Naive thymus-derived CD8-positive, alpha-beta T cell (primary cell): ENCODE data around the gene CCDC178. TPM values are rescaled to one million over a fixed set of nuclear protein-coding genes. Genes with fewer than 3 reads are reported as not detected.

Source experiments
- ATAC-seq, 2 donors: fragments of 150-1000 bp; cut with Tn5 transposase in 1 of 2; sonication (Bioruptor Pico), chemical (Tn5 transposase) in 1 of 2; 1 replicate in 1 of 2; 2 replicates in 1 of 2; pipeline ENCODE4 v1.10.0; 2021; ENCODE audit warnings: mild to moderate bottlenecking in 2 of 2, moderate library complexity in 2 of 2
- POLR2A ChIA-PET: fragments of 350-600 bp; sonication (Branson Sonifier 250); formaldehyde crosslinking; loops from one replicate; lab custom pipeline; 2021; ENCODE audit warnings: antibody characterized with exemption; lab: Charles Lee
- DNase-seq, 10 donors: peaks; one replicate each; pipeline versions ENCODE4 v3.0.0 to v3.0.0-alpha.2; 2020 to 2022
- H3K27ac Mint-ChIP-seq, 10 donors: one replicate each; pipeline ENCODE4 v1.8.0; 2020 to 2022; ENCODE audit warnings: mild to moderate bottlenecking in 10 of 10, mixed read lengths in 10 of 10, moderate library complexity in 4 of 10, inconsistent platforms in 1 of 10
- H3K27me3 Mint-ChIP-seq, 5 donors: one replicate each; pipeline ENCODE4 v1.8.0; 2021 to 2022; ENCODE audit warnings: mixed read lengths in 5 of 5
- H3K36me3 Mint-ChIP-seq, 3 donors: one replicate each; pipeline ENCODE4 v1.8.0; 2020 to 2022; ENCODE audit warnings: mixed read lengths in 3 of 3, mild to moderate bottlenecking in 2 of 3, inconsistent platforms in 1 of 3
- H3K4me1 Mint-ChIP-seq, 4 donors: one replicate each; pipeline ENCODE4 v1.8.0; 2021 to 2022; ENCODE audit warnings: mixed read lengths in 4 of 4
- H3K4me3 Mint-ChIP-seq, 10 donors: one replicate each; pipeline ENCODE4 v1.8.0; 2020 to 2022; ENCODE audit warnings: mild to moderate bottlenecking in 10 of 10, mixed read lengths in 10 of 10, moderate library complexity in 6 of 10, inconsistent platforms in 1 of 10
- H3K9me3 Mint-ChIP-seq, 9 donors: one replicate each; pipeline ENCODE4 v1.8.0; 2020 to 2022; ENCODE audit warnings: mixed read lengths in 9 of 9, mild to moderate bottlenecking in 3 of 9, inconsistent platforms in 1 of 9, moderate library complexity in 1 of 9
- polyA plus RNA-seq, 3 donors: library from polyadenylated mRNA; unstranded; fragments of 300-500 nt; fragmentation: Illumina TruSeq; gene quantifications; one replicate each; pipeline ENCODE4 v1.2.3, GENCODE V29; 2021
- total RNA-seq, 8 experiments: library from RNA in 2 of 8; stranded (reverse) in 2 of 8; gene quantifications; one replicate each; pipeline ENCODE4 v1.2.3 and lab custom pipeline; 2021 to 2026

Gene CCDC178
- total and polyA plus RNA-seq, 5 experiments from 2014 or later, result not detected

- Mint-ChIP-seq H3K4me1 (no peaks in the 10 kb centered on the region), H3K9me3 (peaks cover 0 to 4% (median 0%) of the 10 kb centered on the region in 9 donors), H3K36me3 (no peaks in the 10 kb centered on the region)
These were observed 350.1 kb downstream of the CCDC178 start for GRCh38 chr18:33090461-33090860.

GRCh38 chr18:33076601-33077000, 363.9 kb downstream of the CCDC178 start:
- Mint-ChIP-seq H3K27ac (no peak overlapping the region), H3K9me3 (peaks cover 0 to 20% (median 9%) of the 10 kb centered on the region in 9 donors), H3K36me3 (no peaks in the 10 kb centered on the region), H3K27me3 (no peaks in the 10 kb centered on the region), H3K4me1 (no peaks in the 10 kb centered on the region), H3K4me3 (no peak overlapping the region)
- ATAC-seq (no peak), DNase-seq (no peak)
- POLR2A ChIA-PET, result no interaction called here

More at GRCh38 chr18:33090461-33090860, 350.1 kb downstream of the CCDC178 start:
- Mint-ChIP-seq H3K4me3 (no peak overlapping the region), H3K27ac (no peak overlapping the region), H3K27me3 (no peaks in the 10 kb centered on the region)
- ATAC-seq (no peak), DNase-seq (no peak)
- POLR2A ChIA-PET, result no interaction called here

GRCh38 chr18:33074125-33074524, 366.4 kb downstream of the CCDC178 start:
- ATAC-seq (no peak), DNase-seq (no peak)
- Mint-ChIP-seq H3K27me3 (no peaks in the 10 kb centered on the region), H3K4me1 (no peaks in the 10 kb centered on the region), H3K4me3 (no peak overlapping the region), H3K27ac (no peak overlapping the region), H3K36me3 (no peaks in the 10 kb centered on the region), H3K9me3 (peaks cover 0 to 20% (median 6%) of the 10 kb centered on the region in 9 donors)
- POLR2A ChIA-PET, result no interaction called here

- DNase-seq (no peak), ATAC-seq (no peak)
- Mint-ChIP-seq H3K4me3 (no peak overlapping the region), H3K27me3 (no peaks in the 10 kb centered on the region), H3K4me1 (no peaks in the 10 kb centered on the region), H3K36me3 (peaks cover 0 to 4% (median 0%) of the 10 kb centered on the region in 3 donors), H3K27ac (no peak overlapping the region), H3K9me3 (peaks cover 0 to 41% (median 12%) of the 10 kb centered on the region in 9 donors)
- POLR2A ChIA-PET, result no interaction called here
These were observed 377.6 kb downstream of the CCDC178 start for GRCh38 chr18:33062834-33063364.

- Mint-ChIP-seq H3K4me3 (no peak overlapping the region), H3K36me3 (no peaks in the 10 kb centered on the region), H3K27ac (no peak overlapping the region), H3K27me3 (no peaks in the 10 kb centered on the region), H3K4me1 (no peaks in the 10 kb centered on the region), H3K9me3 (peaks cover 0 to 19% (median under 1%) of the 10 kb centered on the region in 9 donors)
- POLR2A ChIA-PET, result no interaction called here
- no peak for ATAC-seq
- DNase-seq, result no peak
These were observed 387.6 kb downstream of the CCDC178 start for GRCh38 chr18:33052886-33053285.

GRCh38 chr18:33051407-33051806, 389.1 kb downstream of the CCDC178 start:
- Mint-ChIP-seq H3K4me1 (no peaks in the 10 kb centered on the region), H3K9me3 (peaks cover 0 to 19% (median 3%) of the 10 kb centered on the region in 9 donors), H3K4me3 (no peak overlapping the region), H3K27me3 (no peaks in the 10 kb centered on the region), H3K27ac (no peak overlapping the region), H3K36me3 (peaks cover 0 to 2% (median 0%) of the 10 kb centered on the region in 3 donors)
- ATAC-seq, result no peak
- POLR2A ChIA-PET, result no interaction called here
- DNase-seq, result no peak

GRCh38 chr18:33040213-33040612, 400.3 kb downstream of the CCDC178 start:
- ATAC-seq (no peak), DNase-seq (no peak)
- Mint-ChIP-seq H3K27ac (no peak overlapping the region), H3K27me3 (no peaks in the 10 kb centered on the region), H3K36me3 (no peaks in the 10 kb centered on the region), H3K4me1 (no peaks in the 10 kb centered on the region), H3K4me3 (no peak overlapping the region), H3K9me3 (peaks cover 2 to 29% (median 14%) of the 10 kb centered on the region in 9 donors)
- POLR2A ChIA-PET, result no interaction called here

- POLR2A ChIA-PET, result no interaction called here
- H3K9me3 Mint-ChIP-seq, result peaks cover 0 to 21% (median 9%) of the 10 kb centered on the region in 9 donors
These were observed 405.6 kb downstream of the CCDC178 start for GRCh38 chr18:33034945-33035344.

GRCh38 chr18:33034212-33034611, 406.3 kb downstream of the CCDC178 start:
- no peak for ATAC-seq

More at GRCh38 chr18:33034945-33035344, 405.6 kb downstream of the CCDC178 start:
- Mint-ChIP-seq H3K4me1 (no peaks in the 10 kb centered on the region), H3K27me3 (no peaks in the 10 kb centered on the region), H3K4me3 (no peak overlapping the region), H3K27ac (no peak overlapping the region), H3K36me3 (no peaks in the 10 kb centered on the region)
- no peak for DNase-seq
- no peak for ATAC-seq

GRCh38 chr18:33022370-33022769, 418.2 kb downstream of the CCDC178 start:
- no peaks in the 10 kb centered on the region for H3K36me3 Mint-ChIP-seq
- H3K27ac Mint-ChIP-seq, result no peak overlapping the region
- POLR2A ChIA-PET, result no interaction called here
- ATAC-seq (no peak), DNase-seq (no peak)
- H3K9me3 Mint-ChIP-seq, result peaks cover 0 to 23% (median 3%) of the 10 kb centered on the region in 9 donors
- no peaks in the 10 kb centered on the region for H3K4me1 Mint-ChIP-seq
- H3K27me3 Mint-ChIP-seq, result no peaks in the 10 kb centered on the region
- no peak overlapping the region for H3K4me3 Mint-ChIP-seq

More at GRCh38 chr18:33034212-33034611, 406.3 kb downstream of the CCDC178 start:
- no peaks in the 10 kb centered on the region for H3K36me3 Mint-ChIP-seq
- no peak for DNase-seq
- no peaks in the 10 kb centered on the region for H3K4me1 Mint-ChIP-seq
- H3K9me3 Mint-ChIP-seq, result peaks cover 0 to 21% (median 5%) of the 10 kb centered on the region in 9 donors
- H3K27me3 Mint-ChIP-seq, result no peaks in the 10 kb centered on the region
- H3K4me3 Mint-ChIP-seq, result no peak overlapping the region
- POLR2A ChIA-PET, result no interaction called here
- H3K27ac Mint-ChIP-seq, result no peak overlapping the region

GRCh38 chr18:33020877-33021276, 419.6 kb downstream of the CCDC178 start:
- H3K4me1 Mint-ChIP-seq, result no peaks in the 10 kb centered on the region
- ATAC-seq, result no peak
- no peak overlapping the region for H3K27ac Mint-ChIP-seq
- no peaks in the 10 kb centered on the region for H3K27me3 Mint-ChIP-seq
- POLR2A ChIA-PET, result no interaction called here
- H3K9me3 Mint-ChIP-seq, result peaks cover 0 to 29% (median 1%) of the 10 kb centered on the region in 9 donors
- no peak overlapping the region for H3K4me3 Mint-ChIP-seq
- no peak for DNase-seq
- H3K36me3 Mint-ChIP-seq, result no peaks in the 10 kb centered on the region

GRCh38 chr18:33014060-33014796, 426.3 kb downstream of the CCDC178 start:
- Mint-ChIP-seq H3K27me3 (no peaks in the 10 kb centered on the region), H3K4me1 (no peaks in the 10 kb centered on the region), H3K4me3 (no peak overlapping the region), H3K27ac (no peak overlapping the region), H3K9me3 (peaks cover 2 to 31% (median 10%) of the 10 kb centered on the region in 9 donors), H3K36me3 (no peaks in the 10 kb centered on the region)
- POLR2A ChIA-PET, result no interaction called here
- DNase-seq, result no peak
- ATAC-seq, result no peak

GRCh38 chr18:33010149-33010548, 430.4 kb downstream of the CCDC178 start:
- H3K4me3 Mint-ChIP-seq, result no peak overlapping the region
- DNase-seq (no peak), ATAC-seq (no peak)
- no peaks in the 10 kb centered on the region for H3K4me1 Mint-ChIP-seq
- no peaks in the 10 kb centered on the region for H3K36me3 Mint-ChIP-seq
- H3K9me3 Mint-ChIP-seq, result peaks cover 2 to 36% (median 12%) of the 10 kb centered on the region in 9 donors
- H3K27ac Mint-ChIP-seq, result no peak overlapping the region
- POLR2A ChIA-PET, result no interaction called here
- H3K27me3 Mint-ChIP-seq, result no peaks in the 10 kb centered on the region
